Heart left ventricle (tissue), 16 donors: ENCODE results near the gene NR1D1. TPM values are rescaled to one million over a fixed set of nuclear protein-coding genes. Genes with fewer than 3 reads are reported as not detected.

Experiments
- ATAC-seq, 4 donors: fragments of 200-7000 bp; cut with Tn5 transposase; one replicate each; pipeline ENCODE4 v1.9.1; 2020 to 2022; ENCODE audit warnings: moderate library complexity in 4 of 4, mild to moderate bottlenecking in 3 of 4, moderate number of reproducible peaks in 1 of 4
- DNase-seq, 5 donors: peaks; one replicate each; pipeline ENCODE4 v3.0.0-alpha.2; 2020
- H3K27ac ChIP-seq, 12 donors: fragments of 200-600 bp; sonication (generic) in 4 of 12; one replicate each; pipeline versions ENCODE4 v1.5.0 to v1.8.0; 2016 to 2022; ENCODE audit warnings: mild to moderate bottlenecking in 2 of 12
- H3K27me3 ChIP-seq, 9 donors: fragments of 200-600 bp; sonication (generic) in 2 of 9; one replicate each; pipeline versions ENCODE4 v1.5.1 to v1.8.0; 2016 to 2022; ENCODE audit warnings: mild to moderate bottlenecking in 3 of 9
- H3K36me3 ChIP-seq, 9 donors: fragments of 200-600 bp; sonication (generic) in 2 of 9; one replicate each; pipeline versions ENCODE4 v1.5.0 to v1.8.0; 2018 to 2022; ENCODE audit warnings: mild to moderate bottlenecking in 2 of 9
- H3K4me1 ChIP-seq, 12 donors: fragments of 200-600 bp; sonication (generic) in 4 of 12; one replicate each; pipeline versions ENCODE4 v1.5.0 to v1.8.0; 2016 to 2022; ENCODE audit warnings: mild to moderate bottlenecking in 3 of 12
- H3K4me3 ChIP-seq, 12 donors: fragments of 200-600 bp; sonication (generic) in 4 of 12; one replicate each; pipeline versions ENCODE4 v1.5.0 to v1.8.0; 2017 to 2022; ENCODE audit warnings: mild to moderate bottlenecking in 9 of 12, moderate library complexity in 4 of 12
- H3K9me3 ChIP-seq, 12 donors: fragments of 200-600 bp; sonication (generic) in 4 of 12; one replicate each; pipeline versions ENCODE4 v1.5.0 to v1.8.0; 2016 to 2022; ENCODE audit warnings: mild to moderate bottlenecking in 1 of 12
- POLR2A ChIP-seq, 2 donors: fragments of 450-650 bp; IDR thresholded peaks; one replicate each; pipeline ENCODE4 v1.6.1; 2017; ENCODE audit warnings: antibody characterized with exemption in 2 of 2, mild to moderate bottlenecking in 2 of 2, moderate library complexity in 2 of 2
- WGBS, 4 donors: extraction: QIAGEN DNeasy Blood & Tissue Kit in 2 of 4; methylation state at CpG; one replicate each; pipeline versions ENCODE4 v1.1.5 to v1.1.7; 2013 to 2018; 5-methylcytosine and 5-hydroxymethylcytosine counted together
- intact Hi-C, 10 donors: fragments of 100-400 bp; cut with DNase I; formaldehyde crosslinking; loops; one replicate each; pipeline versions ENCODE4 v1.11.1 to v1.14.2; 2022
- polyA plus RNA-seq, 2 donors: library from polyadenylated mRNA; stranded (reverse); fragments of 200-250 nt; gene quantifications; one replicate each; pipeline ENCODE4 v1.2.3, GENCODE V29; 2013
- total RNA-seq, 9 donors: library from RNA; depleted of rRNA in 2 of 9; stranded (reverse); fragments of >200 nt in 2 of 9; fragmentation: NEBNext Ultra II Directional in 3 of 9; extraction: Animal tissue kit (Norgen Biotek cat#: 25700) in 3 of 9; gene quantifications; one replicate each; pipeline versions ENCODE4 v1.1.0 to v1.2.4, GENCODE V29; 2016 to 2023
- TF ChIP-seq, protein P1 (sequence below), 12 donors: fragments of 200-600 bp; sonication (generic) in 4 of 12; IDR thresholded peaks; one replicate each; pipeline versions ENCODE4 v1.5.0 to v1.8.0; 2018 to 2022; ENCODE audit warnings: antibody characterized with exemption in 12 of 12, mild to moderate bottlenecking in 5 of 12
- donor health status: ischemic (EF 13 %, LVEDD 7.1; RV severe dilation, severe dysfunction).
- donor health status: healthy with polysubstance abuse.
- donor health status: DM: no; HTN: yes; CAD: no.
- donor health status: DM: no; HTN: no; CAD: no.
- donor health status: ischemic (EF 25% LVEDD 6.9; RV normal size, moderate dysfunction).
- donor health status: ischemic (EF 25% LVEDD 5.7; RV mildly dilated, moderate dysfunction).
- donor health status: healthy.
- donor health status: DM: yes; HTN: yes; CAD: no.
- donor health status: ischemic (EF 35%, LVEDD 5.7; RV mildly dilated, moderate dysfunction).
- donor health status: nonischemic (EF 11% LVEDD 7.7; RV severe dilation, severe dysfunction).
- donor health status: DM: yes; HTN: yes; CAD: no.
- donor health status: PGD.
- donor health status: ischemic (EF 29% LVEDD 5.4; RV normal size, mild dysfunction).
- donor health status: nonischemic (EF 23%, LVEDD 6.1; RV moderate dilation, normal function).

The NR1D1 gene
- total and polyA plus RNA-seq, 11 donors = 5.8 to 36.1 (median 20.2) TPM

DNA sequence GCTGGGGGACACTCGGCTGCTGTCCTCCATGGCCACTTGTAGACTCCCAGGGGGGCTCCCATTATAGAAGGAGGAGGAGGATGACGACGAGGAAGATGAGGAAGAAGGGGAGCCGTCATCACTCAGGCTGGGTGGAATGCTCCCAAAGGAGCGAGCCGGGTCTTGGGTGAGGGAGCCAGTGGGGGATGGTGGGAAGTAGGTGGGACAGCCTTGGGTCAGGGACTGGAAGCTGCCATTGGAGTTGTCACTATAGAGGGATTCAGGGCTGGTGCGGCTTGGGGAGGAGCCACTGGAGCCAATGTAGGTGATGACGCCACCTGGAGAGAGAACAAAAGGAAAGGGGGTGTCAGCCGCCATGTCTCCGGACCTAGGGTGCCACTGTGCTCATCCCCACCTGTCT lies 3.3 kb downstream of the NR1D1 start:
- no peaks in the 10 kb centered on the region for H3K9me3 ChIP-seq
- intact Hi-C loops = loop anchor here in 3 of 10 donors (2.0 to 10.0 kb wide), 3 partner anchors 16 to 82 kb away; partner anchors contain the start of genes CSF3 (in 1 of the 3) and THRA (in 1 of the 3)
- no peaks in the 10 kb centered on the region for H3K27me3 ChIP-seq
- no peak for DNase-seq
- TF ChIP-seq, protein P1, sequence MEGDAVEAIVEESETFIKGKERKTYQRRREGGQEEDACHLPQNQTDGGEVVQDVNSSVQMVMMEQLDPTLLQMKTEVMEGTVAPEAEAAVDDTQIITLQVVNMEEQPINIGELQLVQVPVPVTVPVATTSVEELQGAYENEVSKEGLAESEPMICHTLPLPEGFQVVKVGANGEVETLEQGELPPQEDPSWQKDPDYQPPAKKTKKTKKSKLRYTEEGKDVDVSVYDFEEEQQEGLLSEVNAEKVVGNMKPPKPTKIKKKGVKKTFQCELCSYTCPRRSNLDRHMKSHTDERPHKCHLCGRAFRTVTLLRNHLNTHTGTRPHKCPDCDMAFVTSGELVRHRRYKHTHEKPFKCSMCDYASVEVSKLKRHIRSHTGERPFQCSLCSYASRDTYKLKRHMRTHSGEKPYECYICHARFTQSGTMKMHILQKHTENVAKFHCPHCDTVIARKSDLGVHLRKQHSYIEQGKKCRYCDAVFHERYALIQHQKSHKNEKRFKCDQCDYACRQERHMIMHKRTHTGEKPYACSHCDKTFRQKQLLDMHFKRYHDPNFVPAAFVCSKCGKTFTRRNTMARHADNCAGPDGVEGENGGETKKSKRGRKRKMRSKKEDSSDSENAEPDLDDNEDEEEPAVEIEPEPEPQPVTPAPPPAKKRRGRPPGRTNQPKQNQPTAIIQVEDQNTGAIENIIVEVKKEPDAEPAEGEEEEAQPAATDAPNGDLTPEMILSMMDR (IDR thresholded peaks at IDR 0.05) = no peak
- no peak for TF ChIP-seq POLR2A (IDR thresholded peaks at IDR 0.05)
- H3K27ac ChIP-seq = peak overlapping the region; percentile 92 to 100 (median 97)
- WGBS, 4 donors = 49 to 69% (median 58%) methylated on average over 10 of the region's 10 CpGs
- ATAC-seq = no peak
- H3K4me1 ChIP-seq = peaks cover 15 to 86% (median 78%) of the 10 kb centered on the region in 12 donors
- H3K36me3 ChIP-seq = peaks cover 0 to 64% (median 55%) of the 10 kb centered on the region in 9 donors
- peak overlapping the region in 7 of 12 donors; percentile 72 to 100 (median 87) for H3K4me3 ChIP-seq

DNA sequence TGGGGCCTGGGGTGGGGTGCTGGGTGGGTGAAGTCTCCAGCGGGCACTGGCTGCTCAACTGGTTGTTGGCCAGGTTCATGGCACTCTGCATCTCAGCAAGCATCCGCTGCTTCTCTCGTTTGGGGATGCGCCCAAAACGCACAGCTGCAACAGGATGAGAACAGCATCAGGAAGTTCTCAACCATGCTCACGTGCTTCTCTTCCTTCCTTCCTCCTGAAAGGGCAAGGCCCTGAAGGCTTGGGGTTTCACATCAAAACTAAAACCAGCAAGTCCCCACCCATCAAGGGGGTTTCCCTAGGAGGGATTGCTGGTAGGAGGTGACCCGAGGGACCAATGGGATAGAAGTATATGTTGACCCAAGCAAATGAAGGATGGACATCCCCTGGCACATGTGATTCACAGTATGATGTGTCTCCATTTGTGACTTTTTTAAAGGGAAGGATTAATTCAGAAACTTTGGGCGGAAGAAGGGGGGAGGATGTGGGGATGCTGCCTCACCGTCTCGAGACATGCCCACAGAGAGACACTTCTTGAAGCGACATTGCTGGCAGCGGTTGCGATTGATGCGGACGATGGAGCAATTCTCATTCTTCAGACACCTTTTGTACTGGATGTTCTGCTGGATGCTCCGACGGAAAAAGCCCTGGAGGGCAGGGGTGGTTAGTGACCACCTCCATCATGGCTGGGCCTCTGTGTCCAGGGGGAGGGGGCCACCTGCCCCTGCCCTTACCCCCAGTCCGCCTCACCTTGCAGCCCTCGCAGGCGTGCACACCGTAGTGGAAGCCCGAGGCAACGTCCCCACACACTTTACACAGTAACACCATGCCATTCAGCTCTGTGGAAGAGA lies 4.2 kb downstream of the NR1D1 start:
- Histone ChIP-seq H3K4me1 (peaks cover 15 to 84% (median 77%) of the 10 kb centered on the region in 12 donors), H3K27ac (peak overlapping the region; percentile 92 to 100 (median 97))
- ATAC-seq = no peak

DNA sequence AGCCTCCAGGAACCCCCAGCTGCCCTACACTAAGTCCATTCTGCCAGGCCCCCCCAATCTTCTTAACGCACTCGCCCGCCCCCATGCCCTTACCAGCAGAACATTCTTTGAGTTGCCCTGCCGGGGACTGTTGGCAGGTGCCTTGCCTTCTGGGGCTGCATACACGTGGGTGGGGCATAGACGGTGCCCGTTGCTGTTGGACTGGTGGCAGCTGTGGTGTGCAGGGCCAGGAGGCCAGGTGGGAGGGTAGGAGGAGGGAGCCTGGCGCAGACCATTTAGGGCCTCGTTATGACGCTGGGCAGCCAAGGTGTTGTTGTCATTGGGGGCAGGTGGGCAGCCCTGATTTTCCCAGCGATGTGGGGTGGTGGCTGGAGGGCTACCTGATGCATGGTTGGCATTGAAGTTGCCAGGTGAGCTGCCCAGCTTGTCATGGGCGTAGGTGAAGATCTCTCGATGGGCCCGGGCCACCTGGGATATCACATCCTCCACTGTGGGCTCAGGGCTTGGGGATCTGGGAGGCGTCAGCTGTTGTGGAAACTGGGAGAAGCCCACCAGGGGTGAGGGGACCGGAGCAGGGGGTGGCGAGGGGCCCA lies 4.9 kb downstream of the NR1D1 start:
- 62 to 68% (median 64%) methylated on average over 11 to 17 of the region's 17 CpGs for WGBS, 4 donors
- intact Hi-C loops = loop anchor here in 2 of 10 donors (5.0 to 10.0 kb wide), 2 partner anchors 33 to 81 kb away; partner anchors contain the start of genes CSF3 (in 1 of the 2) and THRA (in 1 of the 2)
- Histone ChIP-seq H3K27me3 (no peaks in the 10 kb centered on the region), H3K9me3 (no peaks in the 10 kb centered on the region), H3K4me3 (peak overlapping the region in 4 of 12 donors; percentile 10 to 87 (median 78)), H3K4me1 (peaks cover 15 to 86% (median 74%) of the 10 kb centered on the region in 12 donors), H3K27ac (peak overlapping the region; percentile 86 to 100 (median 97)), H3K36me3 (peaks cover 0 to 72% (median 55%) of the 10 kb centered on the region in 9 donors)
- TF ChIP-seq, protein P1 (IDR thresholded peaks at IDR 0.05) = no peak
- no peak for TF ChIP-seq POLR2A (IDR thresholded peaks at IDR 0.05)
- peak in 3 of 5 donors; percentile 24 to 45 (median 32) for DNase-seq
- no peak for ATAC-seq

More for the DNA sequence above, 4.2 kb downstream of the NR1D1 start:
- H3K27me3 ChIP-seq = no peaks in the 10 kb centered on the region
- DNase-seq = peak; percentile 66 to 75 (median 68)
- TF ChIP-seq, protein P1 (IDR thresholded peaks at IDR 0.05) = no peak
- no peak for TF ChIP-seq POLR2A (IDR thresholded peaks at IDR 0.05)
- intact Hi-C loops = loop anchor here in 3 of 10 donors (2.0 to 10.0 kb wide), 3 partner anchors 17 to 81 kb away; partner anchors contain the start of genes CSF3 (in 1 of the 3) and THRA (in 1 of the 3)
- no peaks in the 10 kb centered on the region for H3K9me3 ChIP-seq
- H3K36me3 ChIP-seq = peaks cover 0 to 71% (median 55%) of the 10 kb centered on the region in 9 donors
- peak overlapping the region in 7 of 12 donors; percentile 72 to 100 (median 87) for H3K4me3 ChIP-seq
- 45 to 64% (median 48%) methylated on average over 22 to 23 of the region's 23 CpGs for WGBS, 4 donors
